AG04449 (cell line): Measurements from ENCODE around the gene PRSS36.

Experiments
- CTCF ChIA-PET: fragments of 350-600 bp; formaldehyde crosslinking; extraction: SDS; loops from one replicate; lab custom pipeline; 2021; ENCODE audit warnings: antibody characterized with exemption; lab: Yijun Ruan, JAX
- POLR2A ChIA-PET: fragments of 400-600, 350-600 bp; formaldehyde crosslinking; extraction: SDS; loops from one replicate; lab custom pipeline; 2020; ENCODE audit warnings: antibody characterized with exemption, inconsistent platforms; lab: Yijun Ruan, JAX
- DNase-seq: peaks from one replicate; pipeline ENCODE4 v3.0.0-alpha.2; 2010; ENCODE audit warnings: low read depth, low spot score
- H3K4me3 ChIP-seq: 2 replicates; pipeline ENCODE4 v1.5.1; 2011; ENCODE audit warnings: low read depth, mild to moderate bottlenecking, control low read depth, low read length
- CTCF ChIP-seq: IDR thresholded peaks from one replicate; pipeline ENCODE4 v1.5.1; 2011; ENCODE audit warnings: mild to moderate bottlenecking, moderate library complexity, low read length, control low read depth, inconsistent platforms; ENCODE audit not compliant: insufficient read depth; ENCODE audit errors: missing control alignments

PRSS36 gene

GRCh38 chr16:31194898-31195297 is 45.0 kb upstream of the PRSS36 start:
- no peak for TF ChIP-seq CTCF
- CTCF ChIA-PET: interaction anchor here (2.4 kb wide), 1 partner anchor 52 kb away, joined by 7 read pairs; no protein-coding TSS in a partner anchor
- no peak for DNase-seq
- no peak overlapping the region for H3K4me3 ChIP-seq
- POLR2A ChIA-PET: interaction anchor here (0.6 to 0.8 kb wide), 2 partner anchors 15 kb away, joined by 3 read pairs; partner anchors contain the start of gene FUS

- ChIA-PET CTCF (interaction anchor here (0.6 kb wide), 1 partner anchor 13 kb away, joined by 3 read pairs; no protein-coding TSS in a partner anchor), POLR2A (interaction anchor here (0.7 to 1.2 kb wide), 2 partner anchors 14 to 521 kb away, joined by 3 read pairs; partner anchors contain the start of gene FUS)
- no peak overlapping the region for H3K4me3 ChIP-seq
- TF ChIP-seq CTCF: no peak
- no peak for DNase-seq
Observed at GRCh38 chr16:31193874-31194273, 44.0 kb upstream of the PRSS36 start.

- CTCF ChIA-PET: interaction anchor here (0.6 to 2.0 kb wide), 2 partner anchors 14 to 51 kb away, joined by 3 to 6 read pairs; no protein-coding TSS in a partner anchor
- POLR2A ChIA-PET: interaction anchor here (0.6 to 1.2 kb wide), 4 partner anchors 9 to 244 kb away, joined by 3 to 4 read pairs (median 4); partner anchors contain the start of gene FUS
- DNase-seq: no peak
- no peak for TF ChIP-seq CTCF
- no peak overlapping the region for H3K4me3 ChIP-seq
Observed at GRCh38 chr16:31192856-31193642, 43.2 kb upstream of the PRSS36 start.

GRCh38 chr16:31191697-31192428 is 42.0 kb upstream of the PRSS36 start:
- CTCF ChIA-PET: interaction anchor here (2.0 kb wide), 1 partner anchor 49 kb away, joined by 6 read pairs; no protein-coding TSS in a partner anchor
- no peak for TF ChIP-seq CTCF
- DNase-seq: no peak
- POLR2A ChIA-PET: interaction anchor here (1.0 kb wide), 1 partner anchor 8 kb away, joined by 4 read pairs; no protein-coding TSS in a partner anchor
- no peak overlapping the region for H3K4me3 ChIP-seq

- TF ChIP-seq CTCF: no peak
- DNase-seq: no peak
- ChIA-PET CTCF (interaction anchor here (0.7 to 2.0 kb wide), 3 partner anchors 49 to 260 kb away, joined by 3 to 6 read pairs (median 4); no protein-coding TSS in a partner anchor), POLR2A (interaction anchor here (2.3 kb wide), 1 partner anchor 11 kb away, joined by 10 read pairs; the partner anchor contains the start of gene FUS)
- no peak overlapping the region for H3K4me3 ChIP-seq
Observed at GRCh38 chr16:31190818-31191444, 41.1 kb upstream of the PRSS36 start.
